Myocyte (in vitro differentiated cells): ENCODE measurements around the gene TCF7L2. TPM values are rescaled to one million over a fixed set of nuclear protein-coding genes. Genes with fewer than 3 reads are reported as not detected.

Source experiments
- DNase-seq: peaks from one replicate; pipeline ENCODE4 v3.0.0-alpha.2; 2012; ENCODE audit warnings: low read depth
- total RNA-seq: library from RNA; depleted of rRNA; stranded (reverse); fragments of >200 nt; gene quantifications from 2 replicates; pipeline ENCODE4 v1.2.3, GENCODE V29; 2014

The TCF7L2 gene
- total RNA-seq, 1 donor from 2014 or later, result 2.4 TPM

GRCh38 chr10:113140143-113141011 lies 190.3 kb downstream of the TCF7L2 start:
- no peak for DNase-seq

- DNase-seq, result no peak
Measured at GRCh38 chr10:113142601-113143362, 192.7 kb downstream of the TCF7L2 start.

GRCh38 chr10:113144576-113144975 lies 194.5 kb downstream of the TCF7L2 start:
- no peak for DNase-seq

GRCh38 chr10:113148071-113148825 lies 198.2 kb downstream of the TCF7L2 start:
- no peak for DNase-seq

GRCh38 chr10:113148901-113149300 lies 198.9 kb downstream of the TCF7L2 start:
- DNase-seq, result no peak

- no peak for DNase-seq
Measured at GRCh38 chr10:113149626-113150025, 199.6 kb downstream of the TCF7L2 start.

GRCh38 chr10:113151190-113151666 lies 201.2 kb downstream of the TCF7L2 start:
- DNase-seq, result no peak

- no peak for DNase-seq
Measured at GRCh38 chr10:113153493-113154102, 203.6 kb downstream of the TCF7L2 start.

- DNase-seq, result no peak
Measured at GRCh38 chr10:113157441-113157840, 207.4 kb downstream of the TCF7L2 start.

GRCh38 chr10:113158183-113158582 lies 208.1 kb downstream of the TCF7L2 start:
- no peak for DNase-seq

- DNase-seq, result no peak
Measured at GRCh38 chr10:113159563-113159962, 209.5 kb downstream of the TCF7L2 start.

GRCh38 chr10:113160641-113161040 lies 210.6 kb downstream of the TCF7L2 start:
- DNase-seq, result no peak

- no peak for DNase-seq
Measured at GRCh38 chr10:113161066-113161465, 211.0 kb downstream of the TCF7L2 start.

- DNase-seq, result no peak
Measured at GRCh38 chr10:113162960-113163359, 212.9 kb downstream of the TCF7L2 start.

- no peak for DNase-seq
Measured at GRCh38 chr10:113165673-113166072, 215.6 kb downstream of the TCF7L2 start.

GRCh38 chr10:113167702-113168101 lies 217.7 kb downstream of the TCF7L2 start:
- DNase-seq, result no peak

- DNase-seq, result no peak
Measured at GRCh38 chr10:113168584-113168983, 218.5 kb downstream of the TCF7L2 start.

GRCh38 chr10:113169111-113169510 lies 219.1 kb downstream of the TCF7L2 start:
- no peak for DNase-seq

- no peak for DNase-seq
Measured at GRCh38 chr10:113169853-113170460, 219.9 kb downstream of the TCF7L2 start.

- DNase-seq, result no peak
Measured at GRCh38 chr10:113171662-113172061, 221.6 kb downstream of the TCF7L2 start.

GRCh38 chr10:113175176-113175575 lies 225.1 kb downstream of the TCF7L2 start:
- DNase-seq, result no peak
